H54 (cell line): ENCODE measurements around the gene EAPP.
"Not testable (repeated sequence)": the region's sequence is repeated elsewhere in the genome, so short reads cannot be mapped to it uniquely, and the experiment has no call there.

Experiments used
- DNase-seq: peaks from one replicate; pipeline ENCODE4 v3.0.0; 2011; ENCODE audit warnings: low spot score, mixed read lengths; ENCODE audit not compliant: insufficient read length
- FAIRE-seq: peaks from 3 replicates; lab custom pipeline; 2011; peaks lifted over from hg19 to GRCh38; lab: Jason Lieb, UNC
- POLR2A ChIP-seq: IDR thresholded peaks from 2 replicates; pipeline ENCODE4 v1.6.1; 2011; ENCODE audit warnings: low read depth, mild to moderate bottlenecking, low read length

The EAPP gene

GRCh38 chr14:34482463-34482862 lies 57.0 kb downstream of the EAPP start:
- DNase-seq = no peak
- no peak for TF ChIP-seq POLR2A
- FAIRE-seq = no peak

- FAIRE-seq = no peak
- no peak for TF ChIP-seq POLR2A
- DNase-seq = no peak
Observed at GRCh38 chr14:34479694-34480093, 59.8 kb downstream of the EAPP start.

GRCh38 chr14:34478261-34478660 lies 61.2 kb downstream of the EAPP start:
- no peak for FAIRE-seq
- TF ChIP-seq POLR2A = no peak

DNA sequence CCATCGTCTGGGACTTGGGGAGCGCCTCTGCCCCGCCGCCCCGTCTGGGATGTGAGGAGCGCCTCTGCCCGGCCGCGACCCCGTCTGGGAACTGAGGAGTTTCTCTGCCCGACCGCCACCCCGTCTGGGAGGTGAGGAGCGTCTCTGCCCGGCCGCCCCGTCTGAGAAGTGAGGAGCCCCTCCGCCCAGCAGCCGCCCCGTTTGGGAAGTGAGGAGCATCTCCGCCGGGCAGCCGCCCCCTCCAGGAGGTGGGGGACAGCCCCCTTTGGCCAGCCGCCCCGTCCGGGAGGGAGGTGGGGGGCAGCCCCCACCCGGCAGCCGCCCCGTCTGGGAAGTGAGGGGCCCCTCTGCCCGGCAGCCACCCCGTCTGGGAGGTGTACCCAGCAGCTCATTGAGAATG lies 63.5 kb downstream of the EAPP start:
- DNase-seq, FAIRE-seq: not testable (repeated sequence)

More at GRCh38 chr14:34478261-34478660, 61.2 kb downstream of the EAPP start:
- DNase-seq = no peak

DNA sequence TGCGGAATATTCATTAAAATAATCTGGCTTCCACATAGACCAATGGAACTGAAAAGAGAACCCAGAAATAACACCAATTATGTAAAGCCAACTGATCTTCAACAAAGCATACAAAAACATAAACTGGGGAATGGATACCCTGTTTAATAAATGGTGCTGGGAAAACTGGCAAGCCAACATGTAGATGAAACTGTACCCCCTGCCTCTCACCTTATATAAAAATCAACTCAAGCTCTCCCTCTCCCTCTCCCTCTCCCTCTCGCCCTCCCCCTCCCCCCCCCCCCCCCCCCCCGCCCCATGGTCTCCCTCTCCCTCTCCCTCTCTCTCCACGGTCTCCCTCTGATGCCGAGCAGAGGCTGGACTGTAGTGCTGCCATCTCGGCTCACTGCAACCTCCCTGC lies 64.3 kb downstream of the EAPP start:
- FAIRE-seq = no peak
- no peak for DNase-seq
- no peak for TF ChIP-seq POLR2A

DNA sequence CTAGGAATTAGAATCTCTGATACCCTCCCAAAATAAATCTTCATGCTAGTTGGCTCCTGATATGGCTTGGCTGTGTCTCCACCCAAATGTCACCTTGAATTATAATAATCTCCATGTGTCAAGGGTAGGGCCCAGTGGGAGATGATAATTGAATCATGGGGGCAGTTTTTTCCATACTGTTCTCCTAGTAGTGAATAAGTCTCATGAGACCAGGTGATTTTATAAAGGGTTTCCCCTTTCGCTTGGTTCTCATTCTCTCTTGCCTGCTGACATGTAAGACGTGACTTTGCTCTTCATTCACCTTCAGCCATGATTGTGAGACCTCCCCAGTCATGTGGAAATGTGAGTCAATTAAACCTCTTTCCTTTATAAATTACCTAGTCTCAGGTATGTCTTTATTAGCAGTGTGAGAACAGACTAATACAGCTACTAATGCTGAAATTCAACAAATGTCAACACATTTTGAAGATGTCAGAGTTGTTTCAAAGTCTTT lies 65.3 kb downstream of the EAPP start:
- TF ChIP-seq POLR2A = no peak
- no peak for DNase-seq
- no peak for FAIRE-seq

GRCh38 chr14:34472706-34473279 lies 66.7 kb downstream of the EAPP start:
- TF ChIP-seq POLR2A = no peak
- DNase-seq = no peak
- no peak for FAIRE-seq

GRCh38 chr14:34470319-34470718 lies 69.2 kb downstream of the EAPP start:
- FAIRE-seq (no peak), DNase-seq (no peak)
- no peak for TF ChIP-seq POLR2A

- FAIRE-seq = no peak
- DNase-seq = no peak
- no peak for TF ChIP-seq POLR2A
Observed at GRCh38 chr14:34466691-34467090, 72.8 kb downstream of the EAPP start.
